HCT116 (cell line): Measurements from ENCODE around the gene FRMD4A. TPM values are rescaled to one million over a fixed set of nuclear protein-coding genes. Genes with fewer than 3 reads are reported as not detected.

Source experiments
- ATAC-seq: fragments of 200-7000 bp; cut with Tn5 transposase; 2 replicates; pipeline ENCODE4 v1.9.1; 2020; ENCODE audit warnings: mild to moderate bottlenecking, moderate library complexity
- BruUV-seq: library from RNA; stranded (reverse); fragments of 400-500 nt; replicated peaks from 2 replicates; lab custom pipeline; 2021; lab: Mats Ljungman, UMichigan
- CTCF ChIA-PET: fragments of 300-600 bp; sonication (Branson Sonifier 250); formaldehyde crosslinking; loops from one replicate; lab custom pipeline; 2021; ENCODE audit warnings: antibody characterized with exemption; lab: Charles Lee
- POLR2A ChIA-PET: fragments of 300-600, 350-600 bp; sonication (Branson Sonifier 250); formaldehyde crosslinking; loops from one replicate; lab custom pipeline; 2021; ENCODE audit warnings: antibody characterized with exemption; lab: Charles Lee
- RAD21 ChIA-PET, 2 experiments: fragments of 300-600 bp; sonication (Branson Sonifier 250); formaldehyde crosslinking; loops; one replicate each; lab custom pipeline; 2023; ENCODE audit warnings: low total read pairs in 2 of 2; ENCODE audit not compliant: uncharacterized antibody in 2 of 2, unreplicated experiment in 2 of 2, low non-redundant PET in 1 of 2; lab: Charles Lee
- DNase-seq: peaks from one replicate; pipeline ENCODE4 v3.0.0-alpha.2; 2010; ENCODE audit warnings: low read depth, low spot score
- H2AFZ ChIP-seq: fragments of 200-600 bp; shearing (Covaris generic), sonication (generic); 2 replicates; pipeline ENCODE4 v1.6.1; 2017; ENCODE audit warnings: low read depth, mixed run types, mixed read lengths, antibody characterized with exemption, low read length; ENCODE audit not compliant: poor library complexity, severe bottlenecking
- H3K27ac ChIP-seq: 2 replicates; pipeline ENCODE4 v1.5.1; 2012; ENCODE audit warnings: low read depth, low read length
- H3K27me3 ChIP-seq: fragments of 200-600 bp; sonication (generic); 2 replicates; pipeline ENCODE4 v1.6.1; 2016; ENCODE audit warnings: mixed run types, low read length, mixed read lengths; ENCODE audit not compliant: insufficient read depth
- H3K36me3 ChIP-seq, 2 experiments: fragments of 200-500 bp in 1 of 2; fragments of 200-600 bp in 1 of 2; sonication (Bioruptor generic) in 1 of 2; sonication (generic) in 1 of 2; 2 replicates each; pipeline versions ENCODE4 v1.5.1 to v1.6.1; 2014 to 2016; ENCODE audit warnings: low read length in 2 of 2, inconsistent platforms in 1 of 2, mixed read lengths in 1 of 2, mixed run types in 1 of 2; ENCODE audit not compliant: insufficient read depth in 2 of 2, control insufficient read depth in 1 of 2
- H3K4me1 ChIP-seq, 2 experiments: fragments of 200-600 bp in 1 of 2; sonication (generic) in 1 of 2; 2 replicates each; pipeline versions ENCODE4 v1.5.1 to v1.6.1; 2012 to 2017; ENCODE audit warnings: low read length in 2 of 2, inconsistent platforms in 1 of 2, mild to moderate bottlenecking in 1 of 2, mixed read lengths in 1 of 2, mixed run types in 1 of 2, moderate library complexity in 1 of 2; ENCODE audit not compliant: insufficient read depth in 2 of 2, control insufficient read depth in 1 of 2
- H3K4me2 ChIP-seq: fragments of 200-600 bp; sonication (generic); 2 replicates; pipeline ENCODE4 v1.6.1; 2017; ENCODE audit warnings: mixed run types, low read length, mixed read lengths
- H3K4me3 ChIP-seq, 2 experiments: fragments of 200-600 bp in 1 of 2; sonication (generic) in 1 of 2; replicated peaks in 1 of 2; 2 replicates each; pipeline ENCODE4 v1.5.1; 2011 to 2016; ENCODE audit warnings: low read length in 2 of 2, control low read depth in 1 of 2, low read depth in 1 of 2, mild to moderate bottlenecking in 1 of 2, mixed read lengths in 1 of 2, mixed run types in 1 of 2
- H3K79me2 ChIP-seq: fragments of 200-600 bp; sonication (generic); 2 replicates; pipeline ENCODE4 v1.6.1; 2017; ENCODE audit warnings: mild to moderate bottlenecking, mixed run types, low read length, moderate library complexity, mixed read lengths; ENCODE audit not compliant: insufficient read depth
- H3K9ac ChIP-seq: fragments of 200-600 bp; sonication (generic); 2 replicates; pipeline ENCODE4 v1.6.1; 2016; ENCODE audit warnings: low read length, mixed read lengths
- H3K9me2 ChIP-seq: fragments of 200-600 bp; sonication (generic), shearing (Covaris generic); 2 replicates; pipeline ENCODE4 v1.6.1; 2017; ENCODE audit warnings: mixed run types, mild to moderate bottlenecking, moderate library complexity; ENCODE audit not compliant: insufficient read depth
- H3K9me3 ChIP-seq, 2 experiments: fragments of 200-500 bp in 1 of 2; fragments of 200-600 bp in 1 of 2; sonication (Bioruptor generic) in 1 of 2; sonication (generic) in 1 of 2; 2 replicates each; pipeline ENCODE4 v1.6.1; 2014 to 2017; ENCODE audit warnings: low read length in 2 of 2, mixed read lengths in 2 of 2, inconsistent platforms in 1 of 2, low read depth in 1 of 2, mild to moderate bottlenecking in 1 of 2, mixed run types in 1 of 2, moderate library complexity in 1 of 2; ENCODE audit not compliant: control insufficient read depth in 1 of 2, insufficient read depth in 1 of 2
- H4K20me1 ChIP-seq: fragments of 200-600 bp; sonication (generic), shearing (Covaris generic); 2 replicates; pipeline ENCODE4 v1.6.1; 2017; ENCODE audit warnings: mixed run types, mild to moderate bottlenecking, moderate library complexity; ENCODE audit not compliant: insufficient read depth
- EGR1 ChIP-seq: IDR thresholded peaks from 2 replicates; pipeline ENCODE4 v1.6.1; 2012; ENCODE audit warnings: low read depth
- ELF1 ChIP-seq: IDR thresholded peaks from 2 replicates; pipeline ENCODE4 v1.6.1; 2012; ENCODE audit warnings: low read depth, borderline replicate concordance
- EZH2phosphoT487 ChIP-seq: fragments of 200-600 bp; IDR thresholded peaks from 2 replicates; pipeline ENCODE4 v1.6.1; 2018; ENCODE audit warnings: antibody characterized with exemption, borderline replicate concordance
- FOSL1 ChIP-seq: IDR thresholded peaks from 2 replicates; pipeline ENCODE4 v1.6.1; 2012; ENCODE audit warnings: low read depth
- JUND ChIP-seq: IDR thresholded peaks from 2 replicates; pipeline ENCODE4 v1.6.1; 2012
- RAD21 ChIP-seq: IDR thresholded peaks from 2 replicates; pipeline ENCODE4 v1.6.1; 2012; ENCODE audit warnings: low read depth, mild to moderate bottlenecking
- SIN3A ChIP-seq: IDR thresholded peaks from 2 replicates; pipeline ENCODE4 v1.6.1; 2012; ENCODE audit warnings: low read depth
- SP1 ChIP-seq: IDR thresholded peaks from 2 replicates; pipeline ENCODE4 v1.6.1; 2012; ENCODE audit warnings: low read depth
- YY1 ChIP-seq: IDR thresholded peaks from 2 replicates; pipeline ENCODE4 v1.6.1; 2011; ENCODE audit warnings: low read length, low read depth, moderate library complexity, mild to moderate bottlenecking; ENCODE audit not compliant: insufficient replicate concordance; ENCODE audit errors: extremely low read depth
- ZNF274 ChIP-seq: fragments of 200-500 bp; sonication (Bioruptor generic); IDR thresholded peaks from 2 replicates; pipeline ENCODE4 v1.6.1; 2014; ENCODE audit warnings: mild to moderate bottlenecking, low read depth, low read length, inconsistent platforms
- intact Hi-C: fragments of 100-400 bp; cut with micrococcal nuclease; formaldehyde crosslinking; loops from 2 replicates; pipeline ENCODE4 v1.10.0; 2022
- total RNA-seq: library from RNA; stranded (reverse); gene quantifications from one replicate; pipeline ENCODE4 v1.2.1, GENCODE V29; 2021; ENCODE audit not compliant: unreplicated experiment
- TF ChIP-seq, protein P1 (sequence below): IDR thresholded peaks from 2 replicates; pipeline ENCODE4 v1.6.1; 2011; ENCODE audit warnings: mild to moderate bottlenecking, low read length, moderate library complexity; ENCODE audit not compliant: insufficient replicate concordance; ENCODE audit errors: extremely low read depth
- TF ChIP-seq, protein P2 (sequence below): IDR thresholded peaks from 2 replicates; pipeline ENCODE4 v1.6.1; 2012
- TF ChIP-seq, protein P3 (sequence below), 3 experiments: fragments of 200-600 bp in 1 of 3; sonication (generic) in 1 of 3; IDR thresholded peaks in 2 of 3; conservative IDR thresholded peaks in 1 of 3; 2 replicates each; pipeline ENCODE4 v1.5.1; 2012 to 2017; ENCODE audit warnings: low read depth in 2 of 3, low read length in 2 of 3, antibody characterized with exemption in 1 of 3, borderline replicate concordance in 1 of 3, control low read depth in 1 of 3, mild to moderate bottlenecking in 1 of 3, mixed read lengths in 1 of 3, mixed run types in 1 of 3, moderate library complexity in 1 of 3; ENCODE audit not compliant: insufficient read depth in 1 of 3
- TF ChIP-seq, protein P4 (sequence below): IDR thresholded peaks from 2 replicates; pipeline ENCODE4 v1.6.1; 2012; ENCODE audit warnings: low read depth

Gene FRMD4A
- total RNA-seq, 1 experiment from 2014 or later: 0.20 TPM

DNA sequence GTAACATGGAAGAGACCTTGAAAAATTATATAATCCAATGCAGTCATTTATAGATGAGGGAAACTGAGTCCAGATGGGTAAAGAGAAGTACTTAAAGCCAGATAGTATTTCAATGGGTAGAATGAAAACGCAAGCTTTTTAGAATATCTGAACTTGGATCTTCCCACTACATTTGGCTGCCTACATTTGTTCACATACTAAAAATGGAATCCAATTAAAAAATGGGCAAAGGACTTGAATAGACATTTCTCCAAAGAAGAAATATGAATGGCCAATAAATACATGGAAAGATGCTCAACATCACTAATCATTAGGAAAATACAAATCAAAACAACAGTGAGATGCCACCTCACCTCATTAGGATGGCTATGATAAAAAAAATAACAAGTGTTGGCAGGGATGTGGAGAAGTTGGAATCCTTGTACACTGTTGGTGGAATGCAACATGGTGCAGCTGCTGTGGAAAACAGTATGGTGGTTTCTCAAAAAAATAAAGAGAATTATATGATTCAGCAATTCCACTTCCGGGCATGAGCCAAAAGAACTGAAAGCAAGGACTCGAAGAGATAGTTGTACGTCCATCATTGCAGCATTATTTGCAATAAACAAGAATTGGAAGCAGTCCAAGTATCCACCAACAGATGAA is 188.0 kb downstream of the FRMD4A start (continued):
- TF ChIP-seq JUND: no peak
- TF ChIP-seq EGR1: no peak

- no peak overlapping the region for H3K4me2 ChIP-seq
- intact Hi-C loops: no loop called here
- no TSS peak for BruUV-seq
Measured at GRCh38 chr10:14141283-14141682, 189.4 kb downstream of the FRMD4A start.

More at GRCh38 chr10:14141283-14141682, 189.4 kb downstream of the FRMD4A start:
- Histone ChIP-seq H2AFZ (no peak overlapping the region), H3K9me3 (no peaks in the 10 kb centered on the region), H3K79me2 (no peaks in the 10 kb centered on the region)
- POLR2A ChIA-PET: no interaction called here
- no peak for DNase-seq
- TF ChIP-seq, protein P1, sequence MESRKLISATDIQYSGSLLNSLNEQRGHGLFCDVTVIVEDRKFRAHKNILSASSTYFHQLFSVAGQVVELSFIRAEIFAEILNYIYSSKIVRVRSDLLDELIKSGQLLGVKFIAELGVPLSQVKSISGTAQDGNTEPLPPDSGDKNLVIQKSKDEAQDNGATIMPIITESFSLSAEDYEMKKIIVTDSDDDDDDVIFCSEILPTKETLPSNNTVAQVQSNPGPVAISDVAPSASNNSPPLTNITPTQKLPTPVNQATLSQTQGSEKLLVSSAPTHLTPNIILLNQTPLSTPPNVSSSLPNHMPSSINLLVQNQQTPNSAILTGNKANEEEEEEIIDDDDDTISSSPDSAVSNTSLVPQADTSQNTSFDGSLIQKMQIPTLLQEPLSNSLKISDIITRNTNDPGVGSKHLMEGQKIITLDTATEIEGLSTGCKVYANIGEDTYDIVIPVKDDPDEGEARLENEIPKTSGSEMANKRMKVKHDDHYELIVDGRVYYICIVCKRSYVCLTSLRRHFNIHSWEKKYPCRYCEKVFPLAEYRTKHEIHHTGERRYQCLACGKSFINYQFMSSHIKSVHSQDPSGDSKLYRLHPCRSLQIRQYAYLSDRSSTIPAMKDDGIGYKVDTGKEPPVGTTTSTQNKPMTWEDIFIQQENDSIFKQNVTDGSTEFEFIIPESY: no peak
- TF ChIP-seq, protein P2, sequence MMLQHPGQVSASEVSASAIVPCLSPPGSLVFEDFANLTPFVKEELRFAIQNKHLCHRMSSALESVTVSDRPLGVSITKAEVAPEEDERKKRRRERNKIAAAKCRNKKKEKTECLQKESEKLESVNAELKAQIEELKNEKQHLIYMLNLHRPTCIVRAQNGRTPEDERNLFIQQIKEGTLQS: no peak
- TF ChIP-seq RAD21 (no peak), SIN3A (no peak), ZNF274 (no peak), JUND (no peak), YY1 (no peak), SP1 (no peak), EZH2phosphoT487 (no peak), EGR1 (no peak), FOSL1 (no peak), ELF1 (no peak)
- TF ChIP-seq, protein P3, sequence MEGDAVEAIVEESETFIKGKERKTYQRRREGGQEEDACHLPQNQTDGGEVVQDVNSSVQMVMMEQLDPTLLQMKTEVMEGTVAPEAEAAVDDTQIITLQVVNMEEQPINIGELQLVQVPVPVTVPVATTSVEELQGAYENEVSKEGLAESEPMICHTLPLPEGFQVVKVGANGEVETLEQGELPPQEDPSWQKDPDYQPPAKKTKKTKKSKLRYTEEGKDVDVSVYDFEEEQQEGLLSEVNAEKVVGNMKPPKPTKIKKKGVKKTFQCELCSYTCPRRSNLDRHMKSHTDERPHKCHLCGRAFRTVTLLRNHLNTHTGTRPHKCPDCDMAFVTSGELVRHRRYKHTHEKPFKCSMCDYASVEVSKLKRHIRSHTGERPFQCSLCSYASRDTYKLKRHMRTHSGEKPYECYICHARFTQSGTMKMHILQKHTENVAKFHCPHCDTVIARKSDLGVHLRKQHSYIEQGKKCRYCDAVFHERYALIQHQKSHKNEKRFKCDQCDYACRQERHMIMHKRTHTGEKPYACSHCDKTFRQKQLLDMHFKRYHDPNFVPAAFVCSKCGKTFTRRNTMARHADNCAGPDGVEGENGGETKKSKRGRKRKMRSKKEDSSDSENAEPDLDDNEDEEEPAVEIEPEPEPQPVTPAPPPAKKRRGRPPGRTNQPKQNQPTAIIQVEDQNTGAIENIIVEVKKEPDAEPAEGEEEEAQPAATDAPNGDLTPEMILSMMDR (IDR thresholded peaks at IDR 0.05 in 2 of 3, conservative IDR thresholded peaks at IDR 0.05 in 1 of 3; ENCODE audit: borderline replicate concordance in 1 of 3, insufficient read depth in 1 of 3, low read depth in 2 of 3, low read length in 2 of 3): no peak
- TF ChIP-seq, protein P4, sequence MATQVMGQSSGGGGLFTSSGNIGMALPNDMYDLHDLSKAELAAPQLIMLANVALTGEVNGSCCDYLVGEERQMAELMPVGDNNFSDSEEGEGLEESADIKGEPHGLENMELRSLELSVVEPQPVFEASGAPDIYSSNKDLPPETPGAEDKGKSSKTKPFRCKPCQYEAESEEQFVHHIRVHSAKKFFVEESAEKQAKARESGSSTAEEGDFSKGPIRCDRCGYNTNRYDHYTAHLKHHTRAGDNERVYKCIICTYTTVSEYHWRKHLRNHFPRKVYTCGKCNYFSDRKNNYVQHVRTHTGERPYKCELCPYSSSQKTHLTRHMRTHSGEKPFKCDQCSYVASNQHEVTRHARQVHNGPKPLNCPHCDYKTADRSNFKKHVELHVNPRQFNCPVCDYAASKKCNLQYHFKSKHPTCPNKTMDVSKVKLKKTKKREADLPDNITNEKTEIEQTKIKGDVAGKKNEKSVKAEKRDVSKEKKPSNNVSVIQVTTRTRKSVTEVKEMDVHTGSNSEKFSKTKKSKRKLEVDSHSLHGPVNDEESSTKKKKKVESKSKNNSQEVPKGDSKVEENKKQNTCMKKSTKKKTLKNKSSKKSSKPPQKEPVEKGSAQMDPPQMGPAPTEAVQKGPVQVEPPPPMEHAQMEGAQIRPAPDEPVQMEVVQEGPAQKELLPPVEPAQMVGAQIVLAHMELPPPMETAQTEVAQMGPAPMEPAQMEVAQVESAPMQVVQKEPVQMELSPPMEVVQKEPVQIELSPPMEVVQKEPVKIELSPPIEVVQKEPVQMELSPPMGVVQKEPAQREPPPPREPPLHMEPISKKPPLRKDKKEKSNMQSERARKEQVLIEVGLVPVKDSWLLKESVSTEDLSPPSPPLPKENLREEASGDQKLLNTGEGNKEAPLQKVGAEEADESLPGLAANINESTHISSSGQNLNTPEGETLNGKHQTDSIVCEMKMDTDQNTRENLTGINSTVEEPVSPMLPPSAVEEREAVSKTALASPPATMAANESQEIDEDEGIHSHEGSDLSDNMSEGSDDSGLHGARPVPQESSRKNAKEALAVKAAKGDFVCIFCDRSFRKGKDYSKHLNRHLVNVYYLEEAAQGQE: no peak
- TF ChIP-seq, all 23 proteins: peak for 0
- Histone ChIP-seq H3K27me3 (peaks cover 70% of the 10 kb centered on the region), H3K4me3 (no peak overlapping the region), H3K36me3 (no peaks in the 10 kb centered on the region), H3K27ac (no peak overlapping the region), H3K9me2 (no peaks in the 10 kb centered on the region), H3K9ac (no peak overlapping the region), H3K4me1 (no peaks in the 10 kb centered on the region), H4K20me1 (no peaks in the 10 kb centered on the region)
- RAD21 ChIA-PET: no interaction called here
- CTCF ChIA-PET: no interaction called here
- ATAC-seq: no peak
